Activated CD4-positive, alpha-beta memory T cell treated with anti-CD3 and anti-CD28 coated beads for 36 hours (primary cell): ENCODE measurements around the gene STC2. TPM values are rescaled to one million over a fixed set of nuclear protein-coding genes. Genes with fewer than 3 reads are reported as not detected.
"Not testable (repeated sequence)": the region's sequence is repeated elsewhere in the genome, so short reads cannot be mapped to it uniquely, and the experiment has no call there.

ENCODE experiments used
- CTCF ChIA-PET: fragments of 350-600 bp; sonication (Branson Sonifier 250); formaldehyde crosslinking; loops from one replicate; lab custom pipeline; 2021; ENCODE audit warnings: antibody characterized with exemption, inconsistent platforms; lab: Charles Lee
- POLR2A ChIA-PET: fragments of 350-600 bp; sonication (Branson Sonifier 250); formaldehyde crosslinking; loops from one replicate; lab custom pipeline; 2021; ENCODE audit warnings: antibody characterized with exemption; lab: Charles Lee
- DNase-seq: peaks from one replicate; pipeline ENCODE4 v3.0.0-alpha.2; 2020
- H3K27ac Mint-ChIP-seq: one replicate; pipeline ENCODE4 v1.8.0; 2021; ENCODE audit warnings: mixed read lengths
- H3K27me3 Mint-ChIP-seq: one replicate; pipeline ENCODE4 v1.8.0; 2021; ENCODE audit warnings: mixed read lengths
- H3K36me3 Mint-ChIP-seq: one replicate; pipeline ENCODE4 v1.8.0; 2021; ENCODE audit warnings: mixed read lengths
- H3K4me1 Mint-ChIP-seq: one replicate; pipeline ENCODE4 v1.8.0; 2021; ENCODE audit warnings: low read depth, mixed read lengths
- H3K4me3 Mint-ChIP-seq: one replicate; pipeline ENCODE4 v1.8.0; 2021; ENCODE audit warnings: mild to moderate bottlenecking, mixed read lengths
- H3K9me3 Mint-ChIP-seq: one replicate; pipeline ENCODE4 v1.8.0; 2021; ENCODE audit warnings: mixed read lengths
- intact Hi-C: fragments of 100-400 bp; cut with micrococcal nuclease; formaldehyde crosslinking; loops from one replicate; pipeline ENCODE4 v1.15.1; 2023
- total RNA-seq, 2 experiments: library from RNA; stranded (reverse); gene quantifications; one replicate each; pipeline ENCODE4 v1.2.3, GENCODE V29; 2021

STC2 gene, protein sequence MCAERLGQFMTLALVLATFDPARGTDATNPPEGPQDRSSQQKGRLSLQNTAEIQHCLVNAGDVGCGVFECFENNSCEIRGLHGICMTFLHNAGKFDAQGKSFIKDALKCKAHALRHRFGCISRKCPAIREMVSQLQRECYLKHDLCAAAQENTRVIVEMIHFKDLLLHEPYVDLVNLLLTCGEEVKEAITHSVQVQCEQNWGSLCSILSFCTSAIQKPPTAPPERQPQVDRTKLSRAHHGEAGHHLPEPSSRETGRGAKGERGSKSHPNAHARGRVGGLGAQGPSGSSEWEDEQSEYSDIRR
- total RNA-seq: 10 to 100 TPM; 12.0 to 13.7 TPM

DNA sequence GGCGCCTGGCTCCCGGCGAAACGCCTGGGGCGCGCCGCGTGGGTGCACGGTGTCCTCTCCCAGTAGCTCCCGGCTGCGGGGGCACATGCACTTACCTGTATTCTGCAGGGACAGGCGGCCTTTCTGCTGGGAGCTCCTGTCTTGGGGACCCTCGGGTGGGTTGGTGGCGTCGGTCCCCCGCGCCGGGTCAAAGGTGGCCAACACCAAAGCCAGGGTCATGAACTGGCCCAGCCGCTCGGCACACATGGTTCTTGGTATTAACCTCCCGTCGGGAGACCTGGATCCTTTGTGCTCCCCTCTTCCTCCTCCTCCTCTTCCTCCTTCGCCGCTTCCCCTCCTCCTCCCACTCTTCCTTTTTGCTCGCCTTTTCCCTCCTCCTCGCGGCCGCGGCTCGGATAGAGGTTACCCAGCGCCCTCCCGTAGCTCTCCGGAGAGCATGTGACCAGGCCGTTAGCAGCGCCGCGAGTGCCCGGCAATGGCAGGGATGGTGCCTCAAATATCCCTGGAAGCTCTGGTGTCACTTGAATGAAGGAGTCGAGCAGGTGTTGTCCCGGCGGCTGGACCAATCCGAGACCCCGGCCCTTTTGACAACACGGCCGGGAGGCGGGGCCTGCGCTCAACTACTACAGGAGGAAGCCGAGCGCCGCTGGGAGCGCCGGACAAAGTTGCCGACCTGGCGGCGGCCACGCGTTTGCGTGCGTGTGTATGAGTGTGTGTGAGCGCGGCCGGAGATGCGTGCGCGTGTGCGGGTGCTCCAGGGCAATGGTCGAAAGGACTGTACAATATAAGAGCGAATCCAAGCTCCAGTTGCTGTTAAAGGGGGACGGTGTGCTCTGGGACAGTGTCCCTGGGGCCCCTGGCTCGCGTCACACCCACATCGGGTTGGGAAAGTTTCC, at the start of gene STC2:
Gene STC2 (minus strand): TSS at position 467 of the 896 bp plus-strand sequence. CDS start 221 bp downstream, at position 246.
- POLR2A ChIA-PET: no interaction called here
- peak; percentile 80 for DNase-seq
- peaks cover 38% of the 10 kb centered on the region for H3K36me3 Mint-ChIP-seq
- CTCF ChIA-PET: interaction anchor here (0.9 to 1.5 kb wide), 2 partner anchors 34 to 344 kb away, joined by 3 to 8 read pairs; no protein-coding TSS in a partner anchor
- peaks cover 59% of the 10 kb centered on the region for H3K27me3 Mint-ChIP-seq
- peak within 1 kb of the TSS; percentile 84 for H3K27ac Mint-ChIP-seq
- H3K4me1 Mint-ChIP-seq: peaks cover 39% of the 10 kb centered on the region
- H3K4me3 Mint-ChIP-seq: peak within 1 kb of the TSS; percentile 90
- peaks cover 3% of the 10 kb centered on the region for H3K9me3 Mint-ChIP-seq
- intact Hi-C loops: loop anchor here (2.0 to 10.0 kb wide), 5 partner anchors 89 to 553 kb away; partner anchors contain the start of genes ATP6V0E1, BNIP1, CREBRF and DUSP1

GRCh38 chr5:173371400-173371799, 43.2 kb upstream of the STC2 start:
- Mint-ChIP-seq H3K4me3 (no peak overlapping the region), H3K9me3 (peaks cover 3% of the 10 kb centered on the region), H3K27ac (no peak overlapping the region), H3K4me1 (no peaks in the 10 kb centered on the region), H3K36me3 (no peaks in the 10 kb centered on the region), H3K27me3 (peaks cover 17% of the 10 kb centered on the region)
- CTCF ChIA-PET: no interaction called here
- no peak for DNase-seq
- POLR2A ChIA-PET: no interaction called here
- intact Hi-C loops: no loop called here

DNA sequence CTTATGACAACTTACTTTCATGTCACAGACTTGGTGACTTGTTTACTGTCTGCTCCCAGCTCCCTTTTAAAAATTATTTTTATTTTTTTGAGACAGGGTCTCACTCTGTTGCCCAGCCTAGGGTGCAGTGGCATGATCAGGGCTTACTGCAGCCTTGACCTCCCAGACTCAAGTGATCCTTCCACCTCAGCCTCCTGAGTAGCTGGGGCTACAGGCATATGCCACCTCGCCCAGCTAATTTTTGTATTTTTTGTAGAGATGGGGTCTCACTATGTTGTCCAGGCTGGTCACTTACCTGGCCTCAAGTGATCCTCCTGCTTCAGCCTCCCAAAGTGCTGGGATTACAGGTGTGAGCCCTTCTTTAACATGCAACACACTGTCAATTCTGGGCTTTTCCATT, 35.2 kb upstream of the STC2 start:
- H3K9me3 Mint-ChIP-seq, H3K4me3 Mint-ChIP-seq, H3K4me1 Mint-ChIP-seq, CTCF ChIA-PET, intact Hi-C loops, POLR2A ChIA-PET, H3K27me3 Mint-ChIP-seq, H3K27ac Mint-ChIP-seq, DNase-seq, H3K36me3 Mint-ChIP-seq: not testable (repeated sequence)

- Mint-ChIP-seq H3K4me1 (no peaks in the 10 kb centered on the region), H3K36me3 (no peaks in the 10 kb centered on the region), H3K27ac (no peak overlapping the region), H3K9me3 (no peaks in the 10 kb centered on the region), H3K27me3 (peaks cover 7% of the 10 kb centered on the region), H3K4me3 (no peak overlapping the region)
- DNase-seq: no peak
- ChIA-PET CTCF (no interaction called here), POLR2A (no interaction called here)
- intact Hi-C loops: no loop called here
Measured at GRCh38 chr5:173355561-173355960, 27.3 kb upstream of the STC2 start.

DNA sequence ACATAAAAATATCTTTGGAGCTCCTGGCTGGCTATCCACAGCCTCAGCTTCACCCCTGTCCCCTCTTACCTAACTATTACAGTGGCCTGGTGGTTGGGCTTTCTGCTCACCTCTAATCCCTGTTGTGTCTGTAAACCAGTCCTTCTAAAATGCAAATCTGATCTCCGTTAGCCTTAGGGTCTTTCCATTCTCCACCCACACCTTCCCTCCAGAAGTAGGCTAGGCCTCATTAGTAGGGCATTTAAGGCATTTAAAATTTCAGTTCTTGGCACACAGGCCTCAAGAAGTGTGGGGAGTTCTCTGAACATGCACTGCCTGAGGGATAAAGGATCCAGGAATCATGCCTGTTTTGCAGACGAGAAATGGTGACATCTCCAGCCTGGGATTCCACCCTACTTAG, 26.4 kb upstream of the STC2 start:
- Mint-ChIP-seq H3K4me3 (no peak overlapping the region), H3K27ac (no peak overlapping the region), H3K9me3 (no peaks in the 10 kb centered on the region), H3K4me1 (no peaks in the 10 kb centered on the region), H3K27me3 (peaks cover 7% of the 10 kb centered on the region), H3K36me3 (no peaks in the 10 kb centered on the region)
- CTCF ChIA-PET: no interaction called here
- DNase-seq: no peak
- intact Hi-C loops: no loop called here
- POLR2A ChIA-PET: no interaction called here

DNA sequence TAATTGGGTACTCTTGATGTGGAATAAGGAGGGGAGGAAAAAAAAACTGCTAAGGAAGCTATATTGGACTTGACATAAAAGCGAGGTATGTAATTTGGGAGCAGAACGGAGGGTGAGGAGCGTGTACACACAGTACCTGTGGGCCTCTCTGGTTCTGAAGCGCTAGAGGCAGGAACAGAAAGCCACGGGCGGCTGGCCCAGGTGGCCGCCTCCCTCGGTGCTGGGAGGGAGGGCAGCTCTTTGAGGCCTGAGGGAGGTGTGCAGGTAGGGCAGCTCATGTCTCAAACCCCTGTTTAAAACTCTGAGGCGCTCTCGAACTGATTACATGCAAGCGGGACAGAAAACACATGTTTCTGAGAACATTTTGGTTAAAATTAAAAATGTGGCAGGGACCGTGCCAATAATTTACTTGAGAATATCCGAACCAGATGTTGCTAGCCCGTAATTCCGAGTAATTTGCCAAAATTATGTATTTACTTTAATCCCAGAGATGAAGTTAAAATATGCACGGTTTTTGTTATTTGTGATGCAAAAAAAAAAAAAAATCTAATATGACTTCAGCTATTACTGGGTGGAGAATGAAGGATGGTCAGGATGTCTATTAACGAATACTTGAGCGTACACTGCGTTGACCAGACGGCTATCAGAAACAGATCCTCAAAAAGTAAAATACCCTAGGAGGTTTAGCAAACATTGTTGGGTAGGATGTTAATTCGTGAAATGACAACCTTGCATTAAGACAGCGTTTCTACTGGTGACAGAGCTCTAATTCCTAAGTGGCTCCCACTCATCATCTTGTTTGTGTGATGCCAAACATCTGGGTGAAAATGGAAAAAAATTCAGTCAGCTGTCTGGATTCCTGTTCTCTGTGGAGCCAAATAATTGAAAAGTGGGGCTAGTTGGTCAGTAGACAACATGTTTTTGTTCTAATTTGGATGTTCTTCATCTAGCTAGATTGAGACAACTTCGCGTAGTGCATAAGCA, 24.4 kb upstream of the STC2 start:
- CTCF ChIA-PET: interaction anchor here (0.6 kb wide), 1 partner anchor 640 kb away, joined by 3 read pairs; no protein-coding TSS in a partner anchor
- Mint-ChIP-seq H3K4me3 (no peak overlapping the region), H3K27ac (no peak overlapping the region), H3K4me1 (no peaks in the 10 kb centered on the region), H3K9me3 (no peaks in the 10 kb centered on the region), H3K36me3 (no peaks in the 10 kb centered on the region), H3K27me3 (peaks cover 3% of the 10 kb centered on the region)
- POLR2A ChIA-PET: no interaction called here
- intact Hi-C loops: no loop called here
- DNase-seq: no peak

DNA sequence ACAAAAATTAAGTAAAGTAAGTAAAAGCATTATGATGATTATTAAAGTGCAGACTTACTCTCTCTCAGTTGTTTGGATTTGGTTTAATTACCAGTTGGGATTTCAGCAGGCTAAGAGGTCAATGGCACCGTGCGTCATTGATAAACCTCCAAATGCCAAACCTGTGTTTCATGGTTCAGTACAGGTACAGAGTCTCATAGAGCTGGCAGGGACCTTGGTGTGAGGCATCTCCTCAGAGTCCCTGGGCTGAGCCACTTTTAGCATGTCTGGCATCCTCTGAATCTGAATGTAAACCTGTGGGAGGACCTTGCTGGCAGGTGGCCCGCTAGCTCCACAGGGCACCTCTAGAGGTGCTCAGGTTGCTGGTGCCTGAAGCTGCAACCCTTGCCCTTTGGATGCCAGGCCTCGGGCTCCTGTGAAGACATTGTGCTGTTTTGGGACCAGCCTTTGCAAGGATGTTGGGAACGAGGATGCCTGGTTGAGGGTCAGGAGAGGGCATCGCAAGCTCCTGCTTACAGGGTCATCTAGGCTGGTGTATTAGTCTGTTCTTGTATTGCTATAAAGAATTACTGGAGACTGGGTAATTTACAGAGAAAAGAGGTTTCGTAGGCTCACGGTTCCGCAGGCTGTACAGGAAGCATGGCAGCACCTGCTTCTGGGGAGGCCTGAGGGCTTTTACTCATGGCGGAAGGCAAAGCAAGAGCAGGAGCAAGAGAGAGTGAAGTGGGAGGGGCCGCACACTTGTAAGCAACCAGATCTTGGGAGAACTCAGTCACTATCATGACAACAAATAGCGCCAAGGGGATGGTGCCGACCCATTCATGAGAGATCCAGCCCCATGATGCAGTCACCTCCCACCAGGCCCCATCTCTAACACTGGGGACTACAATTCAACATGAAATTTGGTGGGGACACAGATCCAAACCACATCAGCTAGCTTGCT, 14.9 kb upstream of the STC2 start:
- ChIA-PET POLR2A (no interaction called here), CTCF (interaction anchor here (1.7 kb wide), 1 partner anchor 59 kb away, joined by 3 read pairs; no protein-coding TSS in a partner anchor)
- Mint-ChIP-seq H3K4me1 (no peaks in the 10 kb centered on the region), H3K27me3 (peaks cover 7% of the 10 kb centered on the region), H3K4me3 (no peak overlapping the region), H3K9me3 (no peaks in the 10 kb centered on the region), H3K36me3 (no peaks in the 10 kb centered on the region), H3K27ac (no peak overlapping the region)
- intact Hi-C loops: no loop called here
- DNase-seq: no peak

DNA sequence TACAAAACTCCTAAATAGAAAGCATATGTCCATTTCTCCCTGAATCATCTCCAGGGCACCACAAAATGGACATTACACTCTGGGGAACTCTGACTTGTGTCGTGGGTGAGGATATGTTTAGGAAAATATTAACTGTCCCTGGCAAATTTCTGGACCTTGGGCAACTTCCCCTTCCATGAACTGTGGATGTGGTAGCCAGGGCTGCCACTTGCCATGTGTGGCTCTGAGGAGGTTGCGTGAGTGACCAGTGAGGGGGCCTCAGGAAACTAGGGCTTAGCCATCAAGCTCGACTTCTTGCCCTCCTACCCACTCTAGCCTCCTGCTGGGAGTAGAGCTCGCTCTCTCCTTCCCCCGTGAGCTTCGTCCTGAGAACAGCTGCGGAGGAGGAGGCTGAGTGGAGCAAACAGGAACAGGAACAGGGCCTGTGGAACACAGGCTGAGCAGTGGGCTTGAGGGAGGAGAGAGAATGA, 13.8 kb upstream of the STC2 start:
- POLR2A ChIA-PET: no interaction called here
- Mint-ChIP-seq H3K4me3 (no peak overlapping the region), H3K27ac (no peak overlapping the region), H3K9me3 (no peaks in the 10 kb centered on the region), H3K36me3 (no peaks in the 10 kb centered on the region), H3K4me1 (no peaks in the 10 kb centered on the region), H3K27me3 (peaks cover 9% of the 10 kb centered on the region)
- no peak for DNase-seq
- CTCF ChIA-PET: no interaction called here
- intact Hi-C loops: no loop called here

DNA sequence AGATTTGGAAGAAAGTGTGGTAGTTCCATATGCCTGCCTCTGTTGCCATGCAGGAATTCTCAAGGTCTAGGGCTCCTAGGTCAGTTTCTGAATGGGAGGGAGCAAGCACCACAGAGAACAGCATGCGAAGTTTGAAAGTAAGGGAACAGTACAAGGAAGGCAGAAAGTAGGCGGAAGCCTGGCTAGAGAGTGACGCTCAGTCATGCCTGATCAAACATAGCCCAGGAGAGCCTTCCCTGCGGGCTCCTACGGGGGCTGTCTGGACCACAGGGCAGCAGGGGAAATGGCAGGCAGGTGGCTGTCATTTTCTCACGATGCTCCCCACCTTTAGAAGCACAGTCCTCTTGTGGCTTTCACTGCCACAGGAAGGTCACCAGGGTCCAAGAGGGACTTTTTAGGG, 12.8 kb upstream of the STC2 start:
- CTCF ChIA-PET: no interaction called here
- Mint-ChIP-seq H3K4me3 (no peak overlapping the region), H3K27ac (no peak overlapping the region), H3K36me3 (no peaks in the 10 kb centered on the region), H3K9me3 (no peaks in the 10 kb centered on the region), H3K4me1 (no peaks in the 10 kb centered on the region), H3K27me3 (peaks cover 11% of the 10 kb centered on the region)
- DNase-seq: no peak
- intact Hi-C loops: no loop called here
- POLR2A ChIA-PET: no interaction called here

- DNase-seq: no peak
- ChIA-PET POLR2A (no interaction called here), CTCF (no interaction called here)
- Mint-ChIP-seq H3K27me3 (peaks cover 11% of the 10 kb centered on the region), H3K4me3 (no peak overlapping the region), H3K36me3 (no peaks in the 10 kb centered on the region), H3K9me3 (no peaks in the 10 kb centered on the region), H3K27ac (no peak overlapping the region), H3K4me1 (no peaks in the 10 kb centered on the region)
- intact Hi-C loops: no loop called here
Measured at GRCh38 chr5:173340451-173340850, 12.2 kb upstream of the STC2 start.

DNA sequence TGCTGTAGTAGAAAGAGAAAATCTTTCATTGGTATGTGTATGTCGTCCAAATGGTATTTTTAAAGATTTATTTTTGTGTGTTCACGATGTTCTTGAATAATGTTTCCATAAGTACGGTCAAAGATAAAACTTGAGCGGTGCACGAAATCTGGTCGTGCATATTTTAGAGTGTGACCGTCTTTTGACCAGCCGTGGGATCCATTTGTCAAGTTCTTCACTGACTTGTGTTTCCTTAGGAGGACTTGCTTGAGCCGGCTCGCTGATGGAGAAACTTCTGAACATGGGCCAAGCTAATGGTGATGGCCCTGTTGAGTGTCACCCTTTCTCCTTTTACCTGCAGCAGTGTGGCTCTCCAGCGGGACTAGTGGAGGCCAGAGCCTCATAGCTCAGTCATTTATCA, 11.1 kb upstream of the STC2 start:
- ChIA-PET POLR2A (no interaction called here), CTCF (no interaction called here)
- Mint-ChIP-seq H3K27me3 (peaks cover 13% of the 10 kb centered on the region), H3K4me1 (no peaks in the 10 kb centered on the region), H3K4me3 (no peak overlapping the region), H3K9me3 (no peaks in the 10 kb centered on the region), H3K36me3 (no peaks in the 10 kb centered on the region), H3K27ac (no peak overlapping the region)
- intact Hi-C loops: loop anchor here (10.0 kb wide), 1 partner anchor 624 kb away; no protein-coding TSS in a partner anchor
- no peak for DNase-seq
